ENCODE results near the gene NNAT. TPM values are rescaled to one million over a fixed set of nuclear protein-coding genes. Genes with fewer than 3 reads are reported as not detected.

Gene NNAT
- total RNA-seq, 1 donor from 2014 or later = not detected

DNA sequence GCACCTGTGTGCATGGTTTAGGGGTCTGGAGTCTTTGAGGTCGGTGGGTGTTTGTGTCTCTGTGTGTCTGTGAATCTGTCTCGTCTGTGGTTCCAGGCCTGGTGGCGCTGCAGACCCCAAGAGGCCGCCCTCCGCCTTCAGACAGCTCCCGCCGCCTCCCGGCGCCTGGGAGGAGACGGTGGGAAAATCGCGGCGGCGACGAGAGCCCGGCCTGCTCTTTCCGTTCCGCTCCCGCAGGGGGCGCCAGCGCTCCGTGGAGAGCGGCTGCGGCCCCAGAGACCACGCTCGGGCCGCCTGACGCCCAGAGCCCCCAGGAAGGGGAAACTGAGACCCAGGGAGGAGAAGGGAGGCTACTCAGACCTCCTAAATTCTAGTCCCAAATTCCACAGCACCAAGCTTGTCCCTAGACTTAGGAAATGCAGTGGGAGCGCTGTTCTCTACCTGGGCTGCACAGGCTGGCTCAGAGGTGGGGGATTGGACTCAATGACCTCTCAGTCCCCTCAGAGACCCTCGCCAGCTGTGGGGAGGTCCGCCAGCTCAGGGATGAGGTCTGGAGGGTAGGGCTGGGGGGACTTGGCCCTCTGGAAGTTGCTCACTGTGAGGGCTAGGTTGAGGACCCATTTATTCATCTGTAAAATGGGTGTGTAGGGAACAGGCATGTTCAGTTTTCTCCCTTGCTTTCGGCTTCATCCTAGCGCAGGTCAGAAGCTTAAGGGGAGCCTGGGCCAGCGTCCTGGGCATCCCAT lies 43.5 kb downstream of the NNAT start:
- intact Hi-C loops (cut with micrococcal nuclease) = loop anchor here (5.0 to 10.0 kb wide), 2 partner anchors 428 to 660 kb away; no protein-coding TSS in a partner anchor

DNA sequence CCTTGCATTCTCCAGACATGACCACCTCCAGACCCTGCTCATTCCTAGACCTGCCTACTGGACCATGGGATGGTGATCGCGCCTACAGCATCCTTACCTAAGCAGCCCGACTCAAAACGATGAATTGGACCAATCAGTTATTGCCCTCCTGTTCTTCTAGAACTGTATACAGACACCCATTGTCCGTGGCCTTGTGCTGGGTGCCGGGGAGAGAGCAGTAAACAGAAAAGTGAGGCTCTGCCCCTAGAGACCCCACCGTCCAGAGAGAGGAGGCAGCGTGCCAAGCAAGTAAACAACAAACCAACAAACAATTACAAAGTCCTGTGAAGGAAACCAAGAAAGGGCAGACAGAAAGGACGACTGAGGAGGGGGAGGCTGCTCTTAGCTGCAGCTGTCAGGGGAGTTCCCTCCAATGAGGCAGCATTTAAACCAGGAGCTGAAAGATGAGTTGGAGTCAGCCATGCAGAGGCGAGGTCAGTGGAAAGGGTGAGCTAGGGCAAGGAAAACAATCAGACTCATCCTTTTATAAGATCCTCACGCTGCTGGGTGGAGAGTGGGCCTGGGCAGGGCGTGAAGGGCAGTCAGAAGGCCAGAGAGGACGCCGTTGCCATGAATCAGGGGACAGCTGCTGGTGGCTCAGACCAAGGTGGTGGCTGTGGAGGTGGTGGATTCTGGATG lies 44.2 kb downstream of the NNAT start:
- intact Hi-C loops (cut with micrococcal nuclease) = loop anchor here (10.0 kb wide), 1 partner anchor 660 kb away; no protein-coding TSS in a partner anchor

DNA sequence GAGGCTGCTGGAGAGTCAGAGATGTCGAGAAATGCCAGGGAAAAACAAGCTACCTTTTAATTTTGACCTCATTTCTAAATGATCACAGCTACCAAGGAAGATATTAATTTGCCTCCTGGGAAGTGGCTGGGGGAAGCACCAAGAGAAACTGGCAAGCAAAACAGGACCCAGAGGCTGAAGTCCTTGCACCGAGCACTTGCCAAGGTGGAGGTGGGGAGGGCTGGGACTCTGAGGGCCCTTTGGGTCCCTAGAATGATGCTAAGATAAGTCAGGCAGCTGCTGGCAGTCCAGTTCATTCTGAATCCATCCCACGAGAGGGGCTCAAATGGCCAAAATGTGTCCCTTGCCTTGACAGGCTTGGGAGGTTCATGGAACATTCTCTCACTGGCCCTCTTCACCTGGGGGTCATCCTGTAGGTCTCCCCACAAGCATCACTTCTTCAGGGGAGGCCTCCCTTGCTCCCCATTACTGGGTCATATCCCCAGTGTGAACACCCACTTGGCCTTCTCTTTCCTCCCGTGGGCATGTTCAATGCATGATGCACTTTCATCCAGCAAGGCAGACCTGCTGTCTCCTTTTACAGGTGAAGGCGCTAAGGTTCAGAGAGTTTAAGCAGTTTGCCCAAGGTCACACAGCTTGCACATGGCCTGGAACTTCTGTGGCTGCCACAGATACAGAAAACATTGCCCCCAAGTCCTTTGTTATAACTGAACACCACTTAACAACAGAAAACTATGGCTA lies 45.7 kb downstream of the NNAT start:
- intact Hi-C loops (cut with micrococcal nuclease) = loop anchor here (10.0 kb wide), 1 partner anchor 658 kb away; no protein-coding TSS in a partner anchor

DNA sequence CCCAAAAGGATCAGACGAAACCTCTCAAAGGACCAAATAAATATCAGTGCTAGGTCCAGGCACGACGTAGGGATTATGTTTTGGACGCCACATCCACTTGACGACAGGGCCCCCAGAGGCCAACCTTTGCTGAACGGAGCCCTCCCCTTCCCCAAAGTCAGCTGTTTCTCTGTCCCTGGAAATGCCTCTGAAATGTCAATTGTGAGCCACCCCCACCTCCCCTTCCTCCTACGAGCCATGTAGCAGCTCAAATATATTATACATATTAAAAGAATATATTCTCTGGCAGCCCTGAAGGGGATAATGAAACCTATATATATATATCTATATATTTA lies 46.2 kb downstream of the NNAT start:
- intact Hi-C loops (cut with micrococcal nuclease) = loop anchor here (10.0 kb wide), 1 partner anchor 658 kb away; no protein-coding TSS in a partner anchor

DNA sequence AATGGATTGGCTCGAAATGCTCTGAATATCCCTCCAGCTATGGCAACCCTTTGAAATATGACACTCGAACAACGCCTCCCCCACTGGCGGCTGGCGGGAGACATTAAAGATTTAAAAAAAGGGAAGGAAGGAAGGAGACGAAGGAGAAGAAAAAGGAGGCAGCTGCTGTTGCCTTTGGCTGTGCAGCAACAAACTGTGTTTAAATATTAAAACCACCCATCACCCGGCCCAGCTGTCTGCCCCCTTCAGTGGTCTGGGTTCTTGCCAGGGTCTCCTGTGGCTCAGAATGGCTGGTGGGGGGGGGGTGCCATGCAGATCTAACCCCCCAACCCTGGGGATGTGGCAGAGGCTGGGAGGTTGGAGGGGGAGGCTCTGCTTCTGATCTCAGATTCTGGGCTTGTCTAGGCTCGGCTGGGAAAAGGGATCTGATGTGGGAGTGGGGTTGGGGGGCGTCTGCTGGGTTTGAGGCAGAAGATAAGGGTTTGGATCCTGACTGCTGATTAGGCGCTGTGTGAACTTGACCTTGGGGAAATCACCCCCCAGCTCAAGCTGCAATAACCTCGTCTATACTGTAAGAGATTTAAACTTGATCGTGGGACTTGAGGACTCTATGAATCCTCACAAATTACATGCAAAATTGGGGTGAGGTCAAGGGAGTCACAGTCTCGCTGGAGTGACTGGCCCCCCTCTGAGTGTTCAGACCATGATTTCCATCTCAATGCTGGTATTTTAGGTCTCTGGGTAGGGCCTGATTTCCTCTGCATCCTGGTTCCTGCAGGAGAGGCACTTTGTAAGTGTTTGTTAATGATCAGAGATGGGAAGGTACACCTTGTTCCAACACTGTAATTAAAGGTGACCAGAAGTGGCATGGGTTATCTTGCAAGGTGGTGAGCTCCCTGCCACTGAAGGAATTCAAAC lies 46.9 kb downstream of the NNAT start:
- intact Hi-C loops (cut with micrococcal nuclease) = loop anchor here (10.0 kb wide), 1 partner anchor 657 kb away; no protein-coding TSS in a partner anchor

DNA sequence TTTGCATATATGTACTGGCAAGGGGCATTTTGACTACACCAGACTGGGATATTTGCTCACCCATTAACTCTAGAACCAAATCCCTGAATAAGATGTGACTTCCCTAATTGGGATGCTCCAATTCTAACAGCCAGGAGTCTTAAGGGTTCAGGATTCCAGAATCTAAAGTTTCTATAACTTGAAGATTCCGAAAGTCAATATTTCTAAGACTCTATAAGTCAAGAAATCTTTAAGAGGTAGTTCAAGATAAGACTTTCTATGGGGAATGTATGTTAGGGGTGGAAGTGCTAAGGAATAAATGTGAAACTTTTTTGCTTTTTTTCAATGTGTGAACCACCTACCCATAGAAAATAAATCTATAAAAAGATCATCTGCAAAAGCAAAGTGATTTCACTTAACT lies 49.4 kb downstream of the NNAT start:
- intact Hi-C loops (cut with micrococcal nuclease) = no loop called here

DNA sequence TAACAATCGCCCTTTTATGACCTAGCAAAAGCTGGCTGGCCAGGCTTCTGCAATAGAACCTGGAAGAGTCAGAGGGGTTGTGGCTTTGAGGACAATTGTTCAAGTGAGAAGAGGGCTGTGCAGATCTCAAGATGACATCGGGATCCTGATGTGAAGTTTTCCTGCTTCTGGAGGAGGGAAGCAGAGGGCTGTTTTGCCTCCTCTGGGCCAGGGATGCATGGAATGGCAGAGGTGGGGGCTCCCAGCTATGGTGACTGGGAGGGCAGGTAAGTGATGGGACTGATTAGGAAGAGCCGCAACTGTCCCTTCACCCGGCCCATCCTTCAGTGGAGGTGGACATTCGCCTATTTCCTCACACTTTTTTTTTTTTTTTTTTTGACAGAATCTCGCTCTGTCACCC lies 50.0 kb downstream of the NNAT start:
- intact Hi-C loops (cut with micrococcal nuclease) = no loop called here

Other genes starting within 250 kb of the NNAT start
- gene MANBAL, start 231.6 kb upstream of the NNAT start, total RNA-seq = 11.0 and 11.2 TPM in 2 replicates
- gene SRC, start 175.1 kb upstream of the NNAT start, total RNA-seq = 1.7 and 2.9 TPM in 2 replicates
- gene BLCAP, start 6.6 kb downstream of the NNAT start, total RNA-seq = 31.9 and 32.0 TPM in 2 replicates
- 74.4 and 86.8 TPM in 2 replicates for gene CTNNBL1, start 172.8 kb downstream of the NNAT start, total RNA-seq